Astrocyte (in vitro differentiated cells and primary cell): ENCODE results near the gene LIPN. TPM values are rescaled to one million over a fixed set of nuclear protein-coding genes. Genes with fewer than 3 reads are reported as not detected.
A peak's percentile ranks its signal among the peaks of the same experiment; 100 is the strongest.

Source experiments
- DNase-seq: peaks from one replicate; pipeline ENCODE4 v3.0.0-alpha.2; 2010; ENCODE audit warnings: low read depth
- FAIRE-seq: peaks from 2 replicates; lab custom pipeline; 2011; peaks lifted over from hg19 to GRCh38; lab: Jason Lieb, UNC
- H2AFZ ChIP-seq: 2 replicates; pipeline ENCODE4 v1.6.0; 2012; ENCODE audit warnings: low read depth, low read length, inconsistent platforms
- H3K27ac ChIP-seq: 2 replicates; pipeline ENCODE4 v1.5.1; 2011; ENCODE audit warnings: low read depth, low read length, inconsistent platforms
- H3K27me3 ChIP-seq: 2 replicates; pipeline ENCODE4 v1.6.0; 2011; ENCODE audit warnings: low read length, inconsistent platforms; ENCODE audit not compliant: insufficient read depth
- H3K36me3 ChIP-seq: 2 replicates; pipeline ENCODE4 v1.5.1; 2011; ENCODE audit warnings: low read length, inconsistent platforms; ENCODE audit not compliant: insufficient read depth
- H3K4me1 ChIP-seq: 2 replicates; pipeline ENCODE4 v1.5.1; 2011; ENCODE audit warnings: low read length, inconsistent platforms; ENCODE audit not compliant: insufficient read depth
- H3K4me2 ChIP-seq: 2 replicates; pipeline ENCODE4 v1.6.0; 2012; ENCODE audit warnings: low read length, inconsistent platforms
- H3K4me3 ChIP-seq: 2 replicates; pipeline ENCODE4 v1.5.1; 2011; ENCODE audit warnings: low read depth, mild to moderate bottlenecking, low read length, inconsistent platforms; ENCODE audit not compliant: insufficient read depth
- H3K79me2 ChIP-seq: 2 replicates; pipeline ENCODE4 v1.6.0; 2012; ENCODE audit warnings: mild to moderate bottlenecking, low read length, inconsistent platforms; ENCODE audit not compliant: insufficient read depth
- H3K9ac ChIP-seq: 2 replicates; pipeline ENCODE4 v1.6.0; 2012; ENCODE audit warnings: mild to moderate bottlenecking, low read length, inconsistent platforms
- H3K9me3 ChIP-seq: 2 replicates; pipeline ENCODE4 v1.5.1; 2012; ENCODE audit warnings: low read depth, mild to moderate bottlenecking, low read length, inconsistent platforms; ENCODE audit not compliant: insufficient read depth
- H4K20me1 ChIP-seq: 2 replicates; pipeline ENCODE4 v1.6.0; 2012; ENCODE audit warnings: low read length, inconsistent platforms; ENCODE audit not compliant: insufficient read depth
- H3K27ac Mint-ChIP-seq: one replicate; pipeline ENCODE4 v1.8.0; 2021; ENCODE audit warnings: mild to moderate bottlenecking, mixed read lengths; ENCODE audit not compliant: unreplicated experiment
- H3K27me3 Mint-ChIP-seq: one replicate; pipeline ENCODE4 v1.8.0; 2021; ENCODE audit warnings: low read depth, mixed read lengths; ENCODE audit not compliant: unreplicated experiment
- H3K36me3 Mint-ChIP-seq: one replicate; pipeline ENCODE4 v1.8.0; 2021; ENCODE audit warnings: low read depth, mixed read lengths; ENCODE audit not compliant: unreplicated experiment
- H3K4me1 Mint-ChIP-seq: one replicate; pipeline ENCODE4 v1.8.0; 2021; ENCODE audit warnings: low read depth, mixed read lengths; ENCODE audit not compliant: unreplicated experiment
- H3K4me3 Mint-ChIP-seq: one replicate; pipeline ENCODE4 v1.8.0; 2021; ENCODE audit warnings: mild to moderate bottlenecking, moderate library complexity, mixed read lengths; ENCODE audit not compliant: unreplicated experiment
- H3K9me3 Mint-ChIP-seq: one replicate; pipeline ENCODE4 v1.8.0; 2021; ENCODE audit warnings: mild to moderate bottlenecking, mixed read lengths; ENCODE audit not compliant: unreplicated experiment
- EZH2 ChIP-seq: IDR thresholded peaks from 2 replicates; pipeline ENCODE4 v1.6.1; 2012; ENCODE audit warnings: mild to moderate bottlenecking, low read length, inconsistent platforms; ENCODE audit not compliant: insufficient read depth
- total RNA-seq: library from RNA; stranded (reverse); gene quantifications from 2 replicates; pipeline ENCODE4 v1.2.1, GENCODE V29; 2021
- TF ChIP-seq, protein P1 (sequence below): IDR thresholded peaks from 2 replicates; pipeline ENCODE4 v1.5.1; 2011; ENCODE audit warnings: low read depth, mild to moderate bottlenecking, inconsistent platforms, low read length, moderate library complexity; ENCODE audit not compliant: insufficient read depth

Gene LIPN
- total RNA-seq, 1 donor from 2014 or later, result not detected

GRCh38 chr10:88800152-88801125 lies 40.6 kb downstream of the LIPN start:
- Histone ChIP-seq H2AFZ (no peak overlapping the region), H3K79me2 (no peaks in the 10 kb centered on the region), H3K9ac (no peak overlapping the region), H3K27me3 (no peaks in the 10 kb centered on the region), H3K27ac (peak overlapping the region; percentile 13), H3K4me2 (no peak overlapping the region), H3K4me3 (no peak overlapping the region), H3K36me3 (no peaks in the 10 kb centered on the region), H3K9me3 (no peaks in the 10 kb centered on the region), H3K4me1 (peaks cover 4% of the 10 kb centered on the region), H4K20me1 (no peaks in the 10 kb centered on the region)
- no peak overlapping the region for H3K27ac Mint-ChIP-seq
- FAIRE-seq (no peak), DNase-seq (peak; percentile 92)
- peaks cover 7% of the 10 kb centered on the region for H3K27me3 Mint-ChIP-seq
- H3K4me1 Mint-ChIP-seq, result peaks cover 2% of the 10 kb centered on the region
- no peak for TF ChIP-seq EZH2
- TF ChIP-seq, protein P1, sequence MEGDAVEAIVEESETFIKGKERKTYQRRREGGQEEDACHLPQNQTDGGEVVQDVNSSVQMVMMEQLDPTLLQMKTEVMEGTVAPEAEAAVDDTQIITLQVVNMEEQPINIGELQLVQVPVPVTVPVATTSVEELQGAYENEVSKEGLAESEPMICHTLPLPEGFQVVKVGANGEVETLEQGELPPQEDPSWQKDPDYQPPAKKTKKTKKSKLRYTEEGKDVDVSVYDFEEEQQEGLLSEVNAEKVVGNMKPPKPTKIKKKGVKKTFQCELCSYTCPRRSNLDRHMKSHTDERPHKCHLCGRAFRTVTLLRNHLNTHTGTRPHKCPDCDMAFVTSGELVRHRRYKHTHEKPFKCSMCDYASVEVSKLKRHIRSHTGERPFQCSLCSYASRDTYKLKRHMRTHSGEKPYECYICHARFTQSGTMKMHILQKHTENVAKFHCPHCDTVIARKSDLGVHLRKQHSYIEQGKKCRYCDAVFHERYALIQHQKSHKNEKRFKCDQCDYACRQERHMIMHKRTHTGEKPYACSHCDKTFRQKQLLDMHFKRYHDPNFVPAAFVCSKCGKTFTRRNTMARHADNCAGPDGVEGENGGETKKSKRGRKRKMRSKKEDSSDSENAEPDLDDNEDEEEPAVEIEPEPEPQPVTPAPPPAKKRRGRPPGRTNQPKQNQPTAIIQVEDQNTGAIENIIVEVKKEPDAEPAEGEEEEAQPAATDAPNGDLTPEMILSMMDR, result no peak
- H3K36me3 Mint-ChIP-seq, result no peaks in the 10 kb centered on the region
- no peak overlapping the region for H3K4me3 Mint-ChIP-seq
- peaks cover 4% of the 10 kb centered on the region for H3K9me3 Mint-ChIP-seq

DNA sequence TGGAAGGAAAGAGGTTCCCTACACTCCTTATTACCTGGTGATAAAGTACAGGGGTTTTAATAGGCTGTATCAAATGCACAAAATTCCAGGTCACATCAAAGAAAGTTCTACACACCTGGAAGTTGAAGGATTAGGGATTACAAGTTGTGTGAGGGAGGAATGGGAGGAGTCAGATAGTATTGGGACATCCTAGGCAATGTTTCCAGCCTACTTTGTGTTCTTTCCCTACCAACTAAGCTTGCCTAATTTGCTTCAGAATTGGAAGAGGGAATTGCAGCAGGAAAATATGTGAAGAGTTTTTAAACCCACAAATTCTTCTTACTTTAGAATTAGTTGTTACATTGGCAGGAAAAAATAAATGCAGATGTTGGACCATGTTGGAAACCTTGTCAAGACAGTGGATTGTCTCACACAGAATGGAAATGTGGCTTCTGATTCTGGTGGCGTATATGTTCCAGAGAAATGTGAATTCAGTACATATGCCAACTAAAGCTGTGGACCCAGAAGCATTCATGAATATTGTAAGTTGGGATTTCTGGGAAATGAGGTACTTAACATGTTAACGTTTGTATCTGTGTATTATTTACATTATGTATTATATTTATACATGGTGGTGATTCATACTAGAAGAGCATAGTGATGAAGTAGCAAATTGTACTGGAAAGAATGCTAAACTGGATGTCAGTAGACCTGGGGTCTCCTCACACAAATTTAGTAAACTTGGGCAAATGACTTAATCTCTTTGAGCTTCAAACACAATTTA lies 42.9 kb downstream of the LIPN start, which contains the start of gene LIPM:
Gene LIPM (plus strand): TSS at position 208 of the 763 bp plus-strand sequence. CDS start 167 bp downstream, at position 375.
- FAIRE-seq (no peak), DNase-seq (no peak)
- TF ChIP-seq EZH2, result no peak
- no peak within 1 kb of the TSS for H2AFZ ChIP-seq
- H3K4me1 Mint-ChIP-seq, result peaks cover 2% of the 10 kb centered on the region
- no peaks in the 10 kb centered on the region for H3K27me3 ChIP-seq
- H3K4me3 ChIP-seq, result no peak within 1 kb of the TSS
- no peak within 1 kb of the TSS for H3K4me2 ChIP-seq
- no peak within 1 kb of the TSS for H3K9ac ChIP-seq
- peaks cover 7% of the 10 kb centered on the region for H3K4me1 ChIP-seq
- H3K27ac Mint-ChIP-seq, result no peak within 1 kb of the TSS
- no peak within 1 kb of the TSS for H3K4me3 Mint-ChIP-seq
- peaks cover 4% of the 10 kb centered on the region for H3K9me3 Mint-ChIP-seq
- H3K36me3 ChIP-seq, result no peaks in the 10 kb centered on the region
- H3K27ac ChIP-seq, result no peak within 1 kb of the TSS
- no peaks in the 10 kb centered on the region for H4K20me1 ChIP-seq
- H3K27me3 Mint-ChIP-seq, result peaks cover 7% of the 10 kb centered on the region
- no peaks in the 10 kb centered on the region for H3K36me3 Mint-ChIP-seq
- no peaks in the 10 kb centered on the region for H3K9me3 ChIP-seq
- H3K79me2 ChIP-seq, result no peaks in the 10 kb centered on the region

- no peak overlapping the region for H3K27ac Mint-ChIP-seq
- no peak overlapping the region for H3K9ac ChIP-seq
- H3K27me3 Mint-ChIP-seq, result no peaks in the 10 kb centered on the region
- TF ChIP-seq EZH2, result no peak
- TF ChIP-seq, protein P1, result no peak
- no peak overlapping the region for H3K4me3 Mint-ChIP-seq
- FAIRE-seq, result no peak
- H3K79me2 ChIP-seq, result no peaks in the 10 kb centered on the region
- H3K4me3 ChIP-seq, result no peak overlapping the region
- H3K27me3 ChIP-seq, result no peaks in the 10 kb centered on the region
- no peak for DNase-seq
- H3K27ac ChIP-seq, result no peak overlapping the region
- no peaks in the 10 kb centered on the region for H3K9me3 ChIP-seq
- no peaks in the 10 kb centered on the region for H3K36me3 ChIP-seq
- H3K4me1 ChIP-seq, result peaks cover 7% of the 10 kb centered on the region
- no peak overlapping the region for H3K4me2 ChIP-seq
- no peak overlapping the region for H2AFZ ChIP-seq
- no peaks in the 10 kb centered on the region for H4K20me1 ChIP-seq
- H3K9me3 Mint-ChIP-seq, result no peaks in the 10 kb centered on the region
- peaks cover 2% of the 10 kb centered on the region for H3K4me1 Mint-ChIP-seq
- H3K36me3 Mint-ChIP-seq, result no peaks in the 10 kb centered on the region
Measured at GRCh38 chr10:88803641-88804040, 43.8 kb downstream of the LIPN start.
